Astrocyte (in vitro differentiated cells and primary cell): ENCODE data around the gene TNFSF10. TPM values are rescaled to one million over a fixed set of nuclear protein-coding genes. Genes with fewer than 3 reads are reported as not detected.

Experiments
- DNase-seq: peaks from one replicate; pipeline ENCODE4 v3.0.0-alpha.2; 2010; ENCODE audit warnings: low read depth
- FAIRE-seq: peaks from 2 replicates; lab custom pipeline; 2011; peaks lifted over from hg19 to GRCh38; lab: Jason Lieb, UNC
- H2AFZ ChIP-seq: 2 replicates; pipeline ENCODE4 v1.6.0; 2012; ENCODE audit warnings: low read depth, low read length, inconsistent platforms
- H3K27ac ChIP-seq: 2 replicates; pipeline ENCODE4 v1.5.1; 2011; ENCODE audit warnings: low read depth, low read length, inconsistent platforms
- H3K27me3 ChIP-seq: 2 replicates; pipeline ENCODE4 v1.6.0; 2011; ENCODE audit warnings: low read length, inconsistent platforms; ENCODE audit not compliant: insufficient read depth
- H3K36me3 ChIP-seq: 2 replicates; pipeline ENCODE4 v1.5.1; 2011; ENCODE audit warnings: low read length, inconsistent platforms; ENCODE audit not compliant: insufficient read depth
- H3K4me1 ChIP-seq: 2 replicates; pipeline ENCODE4 v1.5.1; 2011; ENCODE audit warnings: low read length, inconsistent platforms; ENCODE audit not compliant: insufficient read depth
- H3K4me2 ChIP-seq: 2 replicates; pipeline ENCODE4 v1.6.0; 2012; ENCODE audit warnings: low read length, inconsistent platforms
- H3K4me3 ChIP-seq: 2 replicates; pipeline ENCODE4 v1.5.1; 2011; ENCODE audit warnings: low read depth, mild to moderate bottlenecking, low read length, inconsistent platforms; ENCODE audit not compliant: insufficient read depth
- H3K79me2 ChIP-seq: 2 replicates; pipeline ENCODE4 v1.6.0; 2012; ENCODE audit warnings: mild to moderate bottlenecking, low read length, inconsistent platforms; ENCODE audit not compliant: insufficient read depth
- H3K9ac ChIP-seq: 2 replicates; pipeline ENCODE4 v1.6.0; 2012; ENCODE audit warnings: mild to moderate bottlenecking, low read length, inconsistent platforms
- H3K9me3 ChIP-seq: 2 replicates; pipeline ENCODE4 v1.5.1; 2012; ENCODE audit warnings: low read depth, mild to moderate bottlenecking, low read length, inconsistent platforms; ENCODE audit not compliant: insufficient read depth
- H4K20me1 ChIP-seq: 2 replicates; pipeline ENCODE4 v1.6.0; 2012; ENCODE audit warnings: low read length, inconsistent platforms; ENCODE audit not compliant: insufficient read depth
- H3K27ac Mint-ChIP-seq: one replicate; pipeline ENCODE4 v1.8.0; 2021; ENCODE audit warnings: mild to moderate bottlenecking, mixed read lengths; ENCODE audit not compliant: unreplicated experiment
- H3K27me3 Mint-ChIP-seq: one replicate; pipeline ENCODE4 v1.8.0; 2021; ENCODE audit warnings: low read depth, mixed read lengths; ENCODE audit not compliant: unreplicated experiment
- H3K36me3 Mint-ChIP-seq: one replicate; pipeline ENCODE4 v1.8.0; 2021; ENCODE audit warnings: low read depth, mixed read lengths; ENCODE audit not compliant: unreplicated experiment
- H3K4me1 Mint-ChIP-seq: one replicate; pipeline ENCODE4 v1.8.0; 2021; ENCODE audit warnings: low read depth, mixed read lengths; ENCODE audit not compliant: unreplicated experiment
- H3K4me3 Mint-ChIP-seq: one replicate; pipeline ENCODE4 v1.8.0; 2021; ENCODE audit warnings: mild to moderate bottlenecking, moderate library complexity, mixed read lengths; ENCODE audit not compliant: unreplicated experiment
- H3K9me3 Mint-ChIP-seq: one replicate; pipeline ENCODE4 v1.8.0; 2021; ENCODE audit warnings: mild to moderate bottlenecking, mixed read lengths; ENCODE audit not compliant: unreplicated experiment
- CTCF ChIP-seq: IDR thresholded peaks from 2 replicates; pipeline ENCODE4 v1.5.1; 2011; ENCODE audit warnings: low read depth, mild to moderate bottlenecking, inconsistent platforms, low read length, moderate library complexity; ENCODE audit not compliant: insufficient read depth
- EZH2 ChIP-seq: IDR thresholded peaks from 2 replicates; pipeline ENCODE4 v1.6.1; 2012; ENCODE audit warnings: mild to moderate bottlenecking, low read length, inconsistent platforms; ENCODE audit not compliant: insufficient read depth
- total RNA-seq: library from RNA; stranded (reverse); gene quantifications from 2 replicates; pipeline ENCODE4 v1.2.1, GENCODE V29; 2021

The TNFSF10 gene
- total RNA-seq, 1 donor from 2014 or later = 1.8 TPM

- Mint-ChIP-seq H3K27ac (peak overlapping the region; percentile 48), H3K4me1 (peaks cover 18% of the 10 kb centered on the region), H3K27me3 (no peaks in the 10 kb centered on the region), H3K36me3 (no peaks in the 10 kb centered on the region), H3K9me3 (peaks cover 2% of the 10 kb centered on the region), H3K4me3 (no peak overlapping the region)
- FAIRE-seq (no peak), DNase-seq (no peak)
- Histone ChIP-seq H2AFZ (no peak overlapping the region), H3K9ac (no peak overlapping the region), H3K4me3 (no peak overlapping the region), H3K4me1 (peaks cover 14% of the 10 kb centered on the region), H3K36me3 (no peaks in the 10 kb centered on the region), H3K27me3 (no peaks in the 10 kb centered on the region), H4K20me1 (no peaks in the 10 kb centered on the region), H3K79me2 (no peaks in the 10 kb centered on the region), H3K27ac (no peak overlapping the region), H3K9me3 (no peaks in the 10 kb centered on the region), H3K4me2 (no peak overlapping the region)
- TF ChIP-seq CTCF (no peak), EZH2 (no peak)
Measured at GRCh38 chr3:172546628-172547214, 23.5 kb upstream of the TNFSF10 start.

- Mint-ChIP-seq H3K4me3 (no peak overlapping the region), H3K36me3 (no peaks in the 10 kb centered on the region), H3K27ac (no peak overlapping the region), H3K27me3 (no peaks in the 10 kb centered on the region), H3K9me3 (peaks cover 2% of the 10 kb centered on the region), H3K4me1 (peaks cover 14% of the 10 kb centered on the region)
- no peaks in the 10 kb centered on the region for H3K79me2 ChIP-seq
- no peaks in the 10 kb centered on the region for H4K20me1 ChIP-seq
- no peak overlapping the region for H2AFZ ChIP-seq
- H3K9ac ChIP-seq = no peak overlapping the region
- H3K27ac ChIP-seq = no peak overlapping the region
- TF ChIP-seq EZH2 (no peak), CTCF (no peak)
- no peak overlapping the region for H3K4me3 ChIP-seq
- no peaks in the 10 kb centered on the region for H3K9me3 ChIP-seq
- DNase-seq (no peak), FAIRE-seq (no peak)
- H3K27me3 ChIP-seq = no peaks in the 10 kb centered on the region
- H3K4me2 ChIP-seq = no peak overlapping the region
- peaks cover 14% of the 10 kb centered on the region for H3K4me1 ChIP-seq
- no peaks in the 10 kb centered on the region for H3K36me3 ChIP-seq
Measured at GRCh38 chr3:172546105-172546504, 22.9 kb upstream of the TNFSF10 start.

GRCh38 chr3:172544404-172544803, 21.2 kb upstream of the TNFSF10 start:
- H3K79me2 ChIP-seq = no peaks in the 10 kb centered on the region
- H3K9ac ChIP-seq = no peak overlapping the region
- peaks cover 5% of the 10 kb centered on the region for H3K4me1 Mint-ChIP-seq
- no peaks in the 10 kb centered on the region for H3K36me3 Mint-ChIP-seq
- H3K9me3 ChIP-seq = no peaks in the 10 kb centered on the region
- TF ChIP-seq EZH2 (no peak), CTCF (no peak)
- no peaks in the 10 kb centered on the region for H4K20me1 ChIP-seq
- H3K27me3 ChIP-seq = no peaks in the 10 kb centered on the region
- H3K4me3 Mint-ChIP-seq = no peak overlapping the region
- peaks cover 2% of the 10 kb centered on the region for H3K9me3 Mint-ChIP-seq
- H3K4me3 ChIP-seq = no peak overlapping the region
- H3K27ac Mint-ChIP-seq = no peak overlapping the region
- H3K27me3 Mint-ChIP-seq = no peaks in the 10 kb centered on the region
- H3K27ac ChIP-seq = no peak overlapping the region
- FAIRE-seq = no peak
- H3K4me2 ChIP-seq = no peak overlapping the region
- H3K4me1 ChIP-seq = peaks cover 4% of the 10 kb centered on the region
- H2AFZ ChIP-seq = no peak overlapping the region
- H3K36me3 ChIP-seq = no peaks in the 10 kb centered on the region
- no peak for DNase-seq
